Measurements from ENCODE around the gene AKAP11.

The AKAP11 gene

DNA sequence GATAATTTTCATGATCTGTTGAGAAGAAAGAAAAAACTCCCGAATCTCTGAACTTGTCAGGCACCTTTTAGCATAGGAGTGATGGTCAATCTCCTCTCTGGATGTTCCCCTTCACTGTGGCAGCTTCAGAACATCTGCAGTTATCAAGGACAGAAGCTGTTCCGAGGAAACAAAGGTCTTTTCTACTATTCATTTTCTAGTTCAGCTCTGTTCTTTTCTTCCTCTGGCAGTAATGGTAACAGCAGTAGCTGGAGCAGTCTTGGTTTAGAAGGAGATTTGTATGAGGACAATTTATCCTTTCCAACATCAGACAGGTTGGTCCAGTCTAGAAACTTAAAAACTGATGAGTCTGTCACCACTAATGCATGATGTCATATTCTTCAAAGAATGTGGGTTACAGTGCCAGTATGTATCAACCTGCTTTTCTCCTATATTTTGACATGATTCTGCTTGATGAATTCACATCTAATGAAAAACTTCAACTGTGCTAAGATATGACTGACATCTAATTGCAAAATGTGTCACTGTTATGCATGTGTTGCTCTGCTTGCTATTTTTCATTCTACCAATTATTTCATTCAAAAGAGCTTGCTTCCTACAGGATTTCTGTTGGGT is 41.0 kb downstream of the AKAP11 start:
- H3K4me1 ChIP-seq (ENCODE audit: control insufficient read depth, insufficient read depth, low read length) = no peaks in the 10 kb centered on the region
- H3K4me2 ChIP-seq (ENCODE audit: low read length) = no peak overlapping the region
- H3K9ac ChIP-seq (ENCODE audit: low read depth, low read length) = no peak overlapping the region
- no peak overlapping the region for H3K4me3 ChIP-seq (ENCODE audit: low read length)
- H3K9me3 ChIP-seq (replicated peaks; ENCODE audit: low read length) = no peaks in the 10 kb centered on the region
- H3K27me3 ChIP-seq (ENCODE audit: control insufficient read depth, insufficient read depth, low read length) = no peaks in the 10 kb centered on the region
- H3K36me3 ChIP-seq (ENCODE audit: insufficient read depth, low read length) = peaks cover 36% of the 10 kb centered on the region

DNA sequence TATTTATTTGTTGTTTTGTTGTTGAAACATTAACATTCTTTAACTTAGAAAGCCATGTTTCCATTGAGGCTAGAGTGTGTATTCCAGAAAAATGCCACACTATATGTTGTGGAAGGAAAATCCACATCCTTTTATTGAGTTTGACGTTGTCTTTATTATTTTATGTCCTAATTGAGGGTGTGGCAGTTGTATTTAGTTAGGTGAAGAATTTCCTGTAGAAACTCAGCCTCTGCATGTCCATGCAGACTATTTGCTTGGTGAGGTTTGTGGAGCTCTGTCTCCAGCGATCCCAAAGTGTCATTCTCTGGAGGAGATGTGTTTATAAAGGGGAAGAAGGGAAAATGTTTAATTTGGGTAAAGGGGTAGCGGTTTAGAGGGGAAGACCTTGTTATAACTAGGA is 46.6 kb downstream of the AKAP11 start:
- H3K9ac ChIP-seq (ENCODE audit: low read depth, low read length) = no peak overlapping the region
- H3K9me3 ChIP-seq (replicated peaks; ENCODE audit: low read length) = no peaks in the 10 kb centered on the region
- H3K4me3 ChIP-seq (ENCODE audit: low read length) = no peak overlapping the region
- no peaks in the 10 kb centered on the region for H3K27me3 ChIP-seq (ENCODE audit: control insufficient read depth, insufficient read depth, low read length)
- H3K4me1 ChIP-seq (ENCODE audit: control insufficient read depth, insufficient read depth, low read length) = no peaks in the 10 kb centered on the region
- H3K36me3 ChIP-seq (ENCODE audit: insufficient read depth, low read length) = peaks cover 23% of the 10 kb centered on the region
- H3K4me2 ChIP-seq (ENCODE audit: low read length) = no peak overlapping the region

DNA sequence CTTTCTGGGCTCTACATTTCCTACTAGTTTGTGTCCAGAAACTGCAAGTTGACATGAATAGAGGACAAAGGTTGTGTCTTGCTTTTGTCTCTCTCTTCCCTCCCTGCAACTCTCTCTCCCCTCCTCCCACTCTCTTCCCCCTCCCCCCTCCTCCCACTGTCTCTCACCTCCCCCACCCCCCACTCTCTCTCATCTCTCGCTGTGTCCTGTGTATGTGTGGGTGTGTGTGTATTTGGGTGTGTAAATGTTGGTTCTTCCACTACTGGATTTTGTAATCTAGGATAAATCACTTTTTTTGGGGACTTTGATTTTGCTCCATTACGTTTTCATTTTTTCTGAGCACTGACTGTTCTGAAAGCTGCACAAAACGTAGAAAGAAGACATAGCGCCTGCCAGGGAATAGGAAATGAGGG is 48.4 kb downstream of the AKAP11 start:
- no peaks in the 10 kb centered on the region for H3K4me1 ChIP-seq (ENCODE audit: control insufficient read depth, insufficient read depth, low read length)
- H3K4me3 ChIP-seq (ENCODE audit: low read length) = no peak overlapping the region
- peaks cover 22% of the 10 kb centered on the region for H3K36me3 ChIP-seq (ENCODE audit: insufficient read depth, low read length)
- H3K9ac ChIP-seq (ENCODE audit: low read depth, low read length) = no peak overlapping the region
- H3K4me2 ChIP-seq (ENCODE audit: low read length) = no peak overlapping the region
- no peaks in the 10 kb centered on the region for H3K9me3 ChIP-seq (replicated peaks; ENCODE audit: low read length)
- H3K27me3 ChIP-seq (ENCODE audit: control insufficient read depth, insufficient read depth, low read length) = no peaks in the 10 kb centered on the region

DNA sequence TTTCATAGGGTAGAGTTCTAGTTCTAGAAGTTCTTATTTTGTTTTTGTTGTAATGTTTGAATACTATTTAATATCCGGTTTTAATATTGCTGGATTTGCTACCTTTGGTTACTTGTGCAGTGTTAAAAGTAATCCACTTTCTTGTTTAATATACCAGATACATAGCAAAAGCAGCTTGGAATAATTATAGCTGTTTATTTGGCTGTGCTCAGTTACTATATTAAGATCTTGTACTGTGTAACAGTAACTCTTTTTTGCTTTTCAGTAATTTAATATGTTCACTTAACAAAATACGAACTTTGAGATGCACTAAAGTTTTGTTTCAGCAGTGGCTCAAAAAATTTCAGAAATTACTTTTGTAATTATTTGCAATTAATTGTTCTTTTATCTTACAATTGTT is 50.9 kb downstream of the AKAP11 start:
- Histone ChIP-seq H3K9ac (ENCODE audit: low read depth, low read length) (no peak overlapping the region), H3K4me3 (ENCODE audit: low read length) (no peak overlapping the region), H3K4me1 (ENCODE audit: control insufficient read depth, insufficient read depth, low read length) (no peaks in the 10 kb centered on the region), H3K9me3 (replicated peaks; ENCODE audit: low read length) (no peaks in the 10 kb centered on the region), H3K27me3 (ENCODE audit: control insufficient read depth, insufficient read depth, low read length) (no peaks in the 10 kb centered on the region), H3K36me3 (ENCODE audit: insufficient read depth, low read length) (peaks cover 15% of the 10 kb centered on the region), H3K4me2 (ENCODE audit: low read length) (no peak overlapping the region)

DNA sequence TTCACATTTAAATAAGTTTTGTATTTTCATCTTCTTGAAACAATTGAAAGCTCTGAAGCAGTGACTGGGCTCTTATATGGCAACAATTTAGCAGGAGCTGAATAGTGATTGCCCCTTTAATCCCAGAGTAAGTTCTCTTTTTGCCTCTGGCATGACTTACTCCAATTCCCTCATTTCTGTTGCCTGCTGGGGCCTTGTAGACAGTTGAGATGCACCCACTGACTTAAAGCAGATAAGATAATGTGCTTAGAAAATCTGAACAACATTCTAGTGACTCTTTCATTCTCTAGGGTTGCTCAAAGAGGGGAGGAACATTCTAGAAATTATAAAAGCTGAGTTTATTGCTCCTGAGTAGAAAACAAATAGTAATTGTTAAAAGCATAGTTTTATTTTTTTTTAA is 52.8 kb downstream of the AKAP11 start:
- Histone ChIP-seq H3K9ac (ENCODE audit: low read depth, low read length) (no peak overlapping the region), H3K36me3 (ENCODE audit: insufficient read depth, low read length) (peaks cover 7% of the 10 kb centered on the region), H3K9me3 (replicated peaks; ENCODE audit: low read length) (no peaks in the 10 kb centered on the region), H3K4me1 (ENCODE audit: control insufficient read depth, insufficient read depth, low read length) (no peaks in the 10 kb centered on the region), H3K4me2 (ENCODE audit: low read length) (no peak overlapping the region), H3K27me3 (ENCODE audit: control insufficient read depth, insufficient read depth, low read length) (no peaks in the 10 kb centered on the region), H3K4me3 (ENCODE audit: low read length) (no peak overlapping the region)

DNA sequence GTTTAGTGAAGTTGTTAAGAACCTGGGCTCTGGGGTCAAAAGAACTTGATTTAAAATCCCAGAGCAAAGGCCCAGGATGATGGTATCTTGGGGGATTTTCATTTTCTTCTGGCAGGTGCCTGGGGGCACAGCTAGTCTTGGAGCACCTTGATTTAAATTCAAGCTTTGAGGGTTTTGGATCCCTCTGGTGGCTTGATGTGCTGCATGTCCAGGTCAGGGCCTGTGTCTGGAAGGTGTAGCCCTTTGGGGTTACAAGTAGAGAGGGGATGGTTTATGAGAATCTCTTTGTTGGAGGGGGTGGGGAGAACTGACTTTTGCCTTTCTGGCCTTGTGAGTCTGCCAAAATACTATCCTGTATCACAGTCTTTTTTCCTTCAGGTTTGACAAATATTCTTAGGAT is 55.8 kb downstream of the AKAP11 start:
- Histone ChIP-seq H3K9me3 (replicated peaks; ENCODE audit: low read length) (no peaks in the 10 kb centered on the region), H3K27me3 (ENCODE audit: control insufficient read depth, insufficient read depth, low read length) (no peaks in the 10 kb centered on the region)

DNA sequence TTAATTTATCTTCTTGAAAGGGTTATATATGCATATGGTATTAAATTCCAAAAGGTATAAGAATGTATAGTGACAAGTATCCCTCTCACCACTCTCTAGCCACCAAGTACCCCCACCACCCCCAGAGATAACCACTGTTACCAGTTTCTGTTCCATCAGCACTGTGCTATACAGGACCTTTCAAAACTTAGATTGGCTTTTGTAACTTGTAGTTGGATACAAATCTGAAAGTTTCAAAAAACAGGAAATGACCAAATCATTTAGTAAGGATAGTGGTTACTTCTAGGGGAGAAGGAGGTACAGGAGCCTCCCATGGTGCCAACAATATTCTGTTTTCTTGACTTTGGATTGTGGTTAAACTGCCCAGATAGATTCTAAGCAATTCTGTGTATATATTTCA is 56.7 kb downstream of the AKAP11 start:
- no peak overlapping the region for H3K9ac ChIP-seq (ENCODE audit: low read depth, low read length)
- H3K4me1 ChIP-seq (ENCODE audit: control insufficient read depth, insufficient read depth, low read length) = no peaks in the 10 kb centered on the region
- H3K9me3 ChIP-seq (replicated peaks; ENCODE audit: low read length) = no peaks in the 10 kb centered on the region
- H3K27me3 ChIP-seq (ENCODE audit: control insufficient read depth, insufficient read depth, low read length) = no peaks in the 10 kb centered on the region
- no peak overlapping the region for H3K4me2 ChIP-seq (ENCODE audit: low read length)
- no peak overlapping the region for H3K4me3 ChIP-seq (ENCODE audit: low read length)
- peaks cover under 1% of the 10 kb centered on the region for H3K36me3 ChIP-seq (ENCODE audit: insufficient read depth, low read length)

More for the DNA sequence above, 55.8 kb downstream of the AKAP11 start:
- no peak overlapping the region for H3K4me3 ChIP-seq (ENCODE audit: low read length)
- no peak overlapping the region for H3K9ac ChIP-seq (ENCODE audit: low read depth, low read length)
- peaks cover 7% of the 10 kb centered on the region for H3K36me3 ChIP-seq (ENCODE audit: insufficient read depth, low read length)
- H3K4me2 ChIP-seq (ENCODE audit: low read length) = no peak overlapping the region
- H3K4me1 ChIP-seq (ENCODE audit: control insufficient read depth, insufficient read depth, low read length) = no peaks in the 10 kb centered on the region

DNA sequence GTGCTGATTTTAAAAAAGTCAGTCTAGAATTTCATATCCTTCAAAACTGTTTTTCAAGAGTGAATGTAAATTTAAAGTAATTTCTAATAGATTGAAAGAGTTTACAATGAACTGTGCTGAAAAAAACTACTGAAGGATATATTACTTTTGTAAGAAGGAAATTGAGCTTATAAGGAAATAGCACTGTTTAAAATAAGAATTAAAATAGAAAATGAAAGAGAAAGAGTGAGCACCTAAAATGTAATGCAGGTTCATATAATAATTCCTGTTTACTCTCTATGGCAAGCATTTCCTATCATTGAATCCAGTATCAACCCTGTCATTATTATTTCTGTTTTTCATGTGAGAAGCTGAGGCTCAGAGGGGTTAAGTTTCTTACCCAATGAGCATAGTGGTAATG is 57.3 kb downstream of the AKAP11 start:
- H3K9ac ChIP-seq (ENCODE audit: low read depth, low read length) = no peak overlapping the region
- H3K27me3 ChIP-seq (ENCODE audit: control insufficient read depth, insufficient read depth, low read length) = no peaks in the 10 kb centered on the region
- H3K9me3 ChIP-seq (replicated peaks; ENCODE audit: low read length) = no peaks in the 10 kb centered on the region
- H3K4me3 ChIP-seq (ENCODE audit: low read length) = no peak overlapping the region
- H3K36me3 ChIP-seq (ENCODE audit: insufficient read depth, low read length) = no peaks in the 10 kb centered on the region
- no peaks in the 10 kb centered on the region for H3K4me1 ChIP-seq (ENCODE audit: control insufficient read depth, insufficient read depth, low read length)
- H3K4me2 ChIP-seq (ENCODE audit: low read length) = no peak overlapping the region

DNA sequence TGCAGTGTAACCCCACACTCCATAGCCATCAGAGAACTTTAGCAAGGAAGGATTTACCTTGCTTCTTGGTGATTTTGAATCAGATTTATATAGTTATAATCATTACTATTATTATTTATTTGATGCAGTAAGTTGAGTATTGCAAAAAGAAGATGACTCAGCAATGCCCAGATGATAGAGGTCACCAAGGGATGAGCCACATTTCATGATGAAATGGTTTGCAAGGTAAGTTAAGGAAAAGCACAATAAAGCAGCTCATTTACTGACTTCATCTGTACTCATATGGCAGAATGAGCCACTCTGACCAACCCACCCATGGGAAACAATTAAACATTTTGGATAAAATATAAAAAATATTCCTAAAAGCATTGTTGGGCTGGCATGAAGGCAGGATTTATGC is 59.1 kb downstream of the AKAP11 start:
- no peaks in the 10 kb centered on the region for H3K36me3 ChIP-seq (ENCODE audit: insufficient read depth, low read length)
- H3K9me3 ChIP-seq (replicated peaks; ENCODE audit: low read length) = no peaks in the 10 kb centered on the region
- no peak overlapping the region for H3K4me3 ChIP-seq (ENCODE audit: low read length)
- H3K4me2 ChIP-seq (ENCODE audit: low read length) = no peak overlapping the region
- no peak overlapping the region for H3K9ac ChIP-seq (ENCODE audit: low read depth, low read length)
- H3K4me1 ChIP-seq (ENCODE audit: control insufficient read depth, insufficient read depth, low read length) = no peaks in the 10 kb centered on the region
- no peaks in the 10 kb centered on the region for H3K27me3 ChIP-seq (ENCODE audit: control insufficient read depth, insufficient read depth, low read length)

DNA sequence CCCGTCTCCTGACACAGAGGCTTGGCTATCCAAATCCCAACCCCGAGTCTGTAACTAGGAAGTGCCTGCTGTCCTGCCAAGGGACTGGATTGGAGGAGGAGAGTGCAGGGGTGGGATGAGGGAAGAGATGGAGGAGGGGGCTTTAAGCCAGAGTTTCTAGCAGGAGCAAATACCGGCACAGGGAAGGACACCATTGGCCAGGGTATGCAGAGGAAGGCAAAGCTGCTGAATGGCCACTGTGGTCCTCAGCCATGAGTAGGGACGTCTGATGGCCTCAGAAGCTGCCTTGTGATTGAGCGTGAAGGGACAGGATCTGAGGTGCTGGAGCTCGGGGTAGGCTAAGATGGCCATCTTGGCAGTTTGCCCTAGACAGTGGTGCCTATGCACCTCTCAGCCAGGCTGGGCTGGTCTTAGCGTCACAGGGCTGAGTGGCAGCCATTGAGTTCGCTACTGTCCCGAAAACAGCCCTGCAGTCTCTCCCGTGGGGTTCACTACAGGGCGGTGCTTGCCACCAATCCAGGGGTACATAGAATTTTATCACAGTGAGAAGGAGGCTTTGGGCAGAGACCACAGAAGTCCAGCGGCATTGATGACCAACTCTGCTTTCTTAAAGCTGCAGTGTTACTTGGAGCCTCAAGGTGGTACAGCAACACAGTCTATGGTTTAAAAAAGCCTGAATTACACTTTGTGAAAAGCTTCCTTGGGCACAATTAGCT is 61.8 kb downstream of the AKAP11 start:
- Histone ChIP-seq H3K4me1 (ENCODE audit: control insufficient read depth, insufficient read depth, low read length) (no peaks in the 10 kb centered on the region), H3K4me2 (ENCODE audit: low read length) (no peak overlapping the region), H3K9ac (ENCODE audit: low read depth, low read length) (no peak overlapping the region), H3K4me3 (ENCODE audit: low read length) (no peak overlapping the region), H3K27me3 (ENCODE audit: control insufficient read depth, insufficient read depth, low read length) (peaks cover 4% of the 10 kb centered on the region), H3K9me3 (replicated peaks; ENCODE audit: low read length) (no peaks in the 10 kb centered on the region), H3K36me3 (ENCODE audit: insufficient read depth, low read length) (no peaks in the 10 kb centered on the region)

DNA sequence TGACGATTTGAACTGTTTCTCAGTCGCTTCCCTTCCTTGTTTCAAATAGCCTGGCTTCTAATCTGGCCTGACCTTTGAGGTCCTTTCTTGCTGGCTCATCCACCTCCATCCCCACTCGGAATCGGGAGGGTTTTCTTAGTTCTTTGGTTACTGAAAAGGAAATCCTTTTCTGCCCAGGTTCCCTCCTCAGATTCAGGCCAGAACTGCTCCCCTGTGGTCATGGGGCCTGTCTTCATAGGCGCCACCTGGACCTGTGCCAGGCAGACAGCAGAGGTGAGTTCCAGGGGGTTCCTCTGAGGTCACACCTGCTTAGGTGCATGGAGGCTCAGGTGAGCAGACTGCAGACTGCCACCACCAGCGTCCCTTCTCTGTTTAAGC is 62.4 kb downstream of the AKAP11 start:
- Histone ChIP-seq H3K9ac (ENCODE audit: low read depth, low read length) (no peak overlapping the region), H3K4me1 (ENCODE audit: control insufficient read depth, insufficient read depth, low read length) (no peaks in the 10 kb centered on the region), H3K36me3 (ENCODE audit: insufficient read depth, low read length) (no peaks in the 10 kb centered on the region), H3K4me3 (ENCODE audit: low read length) (no peak overlapping the region), H3K9me3 (replicated peaks; ENCODE audit: low read length) (no peaks in the 10 kb centered on the region), H3K27me3 (ENCODE audit: control insufficient read depth, insufficient read depth, low read length) (peaks cover 4% of the 10 kb centered on the region), H3K4me2 (ENCODE audit: low read length) (no peak overlapping the region)

Data from skeletal muscle satellite cell (primary cell).